ENCODE data around the gene RTN4.

Gene RTN4

DNA sequence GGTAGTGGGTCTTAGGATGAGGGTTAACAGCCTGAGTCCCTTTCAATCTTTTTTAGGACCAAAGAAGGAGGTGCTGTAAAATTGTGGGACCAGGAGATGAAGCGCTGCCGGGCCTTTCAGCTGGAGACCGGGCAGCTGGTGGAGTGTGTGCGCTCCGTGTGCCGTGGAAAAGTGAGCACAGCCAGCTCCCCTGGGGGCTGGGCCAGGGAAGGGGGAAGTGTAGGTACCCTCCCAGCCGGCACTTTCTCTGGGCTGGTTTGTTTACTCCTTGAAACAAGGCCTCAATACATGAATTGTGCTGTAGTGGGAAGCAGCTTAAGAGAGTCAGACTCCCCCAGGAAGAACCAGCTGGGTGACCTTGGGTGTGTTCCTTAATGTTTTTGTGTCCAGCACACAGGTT lies 90.1 kb downstream of the RTN4 start:
- no peak overlapping the region for H3K4me3 ChIP-seq (ENCODE audit: low read depth, low read length)
- no peak for DNase-seq (ENCODE audit: low read depth)
- TF ChIP-seq, protein P1, sequence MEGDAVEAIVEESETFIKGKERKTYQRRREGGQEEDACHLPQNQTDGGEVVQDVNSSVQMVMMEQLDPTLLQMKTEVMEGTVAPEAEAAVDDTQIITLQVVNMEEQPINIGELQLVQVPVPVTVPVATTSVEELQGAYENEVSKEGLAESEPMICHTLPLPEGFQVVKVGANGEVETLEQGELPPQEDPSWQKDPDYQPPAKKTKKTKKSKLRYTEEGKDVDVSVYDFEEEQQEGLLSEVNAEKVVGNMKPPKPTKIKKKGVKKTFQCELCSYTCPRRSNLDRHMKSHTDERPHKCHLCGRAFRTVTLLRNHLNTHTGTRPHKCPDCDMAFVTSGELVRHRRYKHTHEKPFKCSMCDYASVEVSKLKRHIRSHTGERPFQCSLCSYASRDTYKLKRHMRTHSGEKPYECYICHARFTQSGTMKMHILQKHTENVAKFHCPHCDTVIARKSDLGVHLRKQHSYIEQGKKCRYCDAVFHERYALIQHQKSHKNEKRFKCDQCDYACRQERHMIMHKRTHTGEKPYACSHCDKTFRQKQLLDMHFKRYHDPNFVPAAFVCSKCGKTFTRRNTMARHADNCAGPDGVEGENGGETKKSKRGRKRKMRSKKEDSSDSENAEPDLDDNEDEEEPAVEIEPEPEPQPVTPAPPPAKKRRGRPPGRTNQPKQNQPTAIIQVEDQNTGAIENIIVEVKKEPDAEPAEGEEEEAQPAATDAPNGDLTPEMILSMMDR (conservative IDR thresholded peaks at IDR 0.05; ENCODE audit: low read depth, low read length): no peak

GRCh38 chr2:54958717-54959371 lies 91.4 kb downstream of the RTN4 start:
- TF ChIP-seq, protein P1 (conservative IDR thresholded peaks at IDR 0.05; ENCODE audit: low read depth, low read length): no peak
- no peak for DNase-seq (ENCODE audit: low read depth)

DNA sequence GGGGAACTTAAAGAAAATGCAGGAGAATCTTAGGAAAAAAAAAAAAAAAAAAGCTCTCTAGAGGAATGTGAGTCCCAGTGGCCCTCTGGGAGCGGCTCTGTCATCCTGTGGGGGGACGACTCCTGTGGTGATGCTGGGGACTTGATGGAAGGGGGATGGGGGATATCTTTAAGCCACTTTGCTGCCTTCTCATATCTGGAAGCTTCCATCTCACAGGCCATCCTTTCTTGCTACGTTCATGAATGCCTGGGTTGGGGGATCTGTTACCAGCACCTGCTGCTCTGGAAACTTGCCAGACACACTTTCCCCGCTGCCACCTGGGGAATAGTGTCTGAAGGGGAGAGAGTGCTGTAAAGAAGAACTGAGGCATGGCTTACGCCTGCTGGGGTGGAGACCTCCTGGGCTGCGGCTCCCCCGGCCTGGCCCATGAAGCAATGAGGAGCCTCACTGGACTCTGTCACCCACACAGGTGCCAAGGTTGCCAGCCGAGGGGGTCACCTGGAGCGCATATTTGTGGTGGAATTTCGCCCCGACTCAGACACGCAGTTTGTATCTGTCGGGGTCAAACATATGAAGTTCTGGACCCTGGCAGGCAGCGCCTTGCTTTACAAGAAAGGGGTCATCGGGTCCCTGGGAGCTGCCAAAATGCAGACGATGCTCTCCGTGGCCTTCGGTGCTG lies 92.8 kb downstream of the RTN4 start:
- no peak overlapping the region for H3K4me3 ChIP-seq (ENCODE audit: low read depth, low read length)
- TF ChIP-seq, protein P1 (conservative IDR thresholded peaks at IDR 0.05; ENCODE audit: low read depth, low read length): no peak
- no peak for DNase-seq (ENCODE audit: low read depth)

More at GRCh38 chr2:54958717-54959371, 91.4 kb downstream of the RTN4 start:
- no peak overlapping the region for H3K4me3 ChIP-seq (ENCODE audit: low read depth, low read length)

GRCh38 chr2:54956111-54956627 lies 94.1 kb downstream of the RTN4 start:
- DNase-seq (ENCODE audit: low read depth): peak; percentile 30
- TF ChIP-seq, protein P1 (conservative IDR thresholded peaks at IDR 0.05; ENCODE audit: low read depth, low read length): no peak
- no peak overlapping the region for H3K4me3 ChIP-seq (ENCODE audit: low read depth, low read length)

- no peak overlapping the region for H3K4me3 ChIP-seq (ENCODE audit: low read depth, low read length)
- peak; percentile 21 for DNase-seq (ENCODE audit: low read depth)
- TF ChIP-seq, protein P1 (conservative IDR thresholded peaks at IDR 0.05; ENCODE audit: low read depth, low read length): no peak
These were observed 94.7 kb downstream of the RTN4 start for GRCh38 chr2:54955358-54956110.

GRCh38 chr2:54954705-54955357 lies 95.4 kb downstream of the RTN4 start:
- no peak overlapping the region for H3K4me3 ChIP-seq (ENCODE audit: low read depth, low read length)
- TF ChIP-seq, protein P1 (conservative IDR thresholded peaks at IDR 0.05; ENCODE audit: low read depth, low read length): no peak
- no peak for DNase-seq (ENCODE audit: low read depth)
